Measurements from ENCODE around the gene PRR22. TPM values are rescaled to one million over a fixed set of nuclear protein-coding genes. Genes with fewer than 3 reads are reported as not detected.
"Not testable (repeated sequence)": the region's sequence is repeated elsewhere in the genome, so short reads cannot be mapped to it uniquely, and the experiment has no call there.

The PRR22 gene
- total and polyA plus RNA-seq, 2 donors (not counting 1 experiment from before 2014, with no cell fraction given) = 3.4 to 5.6 TPM

- DNase-seq (no peak), ATAC-seq (ENCODE audit: low read depth) (no peak)
- Histone ChIP-seq H3K27me3 (replicated peaks in 1 of 4; ENCODE audit: control extremely low read depth in 1 of 4, control insufficient read depth in 3 of 4, insufficient read depth in 4 of 4, low read length in 3 of 4) (no peaks in the 10 kb centered on the region), H3K4me3 (ENCODE audit: control extremely low read depth in 1 of 5, extremely low read depth in 1 of 5, insufficient read depth in 1 of 5, low read depth in 2 of 5, low read length in 4 of 5) (no peak overlapping the region), H3K36me3 (replicated peaks in 1 of 2; ENCODE audit: control extremely low read depth in 1 of 2, control insufficient read depth in 1 of 2, extremely low read depth in 1 of 2, insufficient read depth in 2 of 2, low read length in 1 of 2) (peaks cover 0 to 36% of the 10 kb centered on the region in 2 experiments), H3K9ac (ENCODE audit: low read length) (no peak overlapping the region), H3K27ac (ENCODE audit: low read length in 2 of 2) (no peak overlapping the region), H3K79me2 (ENCODE audit: control insufficient read depth, insufficient read depth, low read length) (peaks cover 7% of the 10 kb centered on the region), H3K4me1 (ENCODE audit: control insufficient read depth in 2 of 2, insufficient read depth in 2 of 2, low read length in 2 of 2) (no peaks in the 10 kb centered on the region), H3K4me2 (replicated peaks; ENCODE audit: low read depth, low read length, poor library complexity, severe bottlenecking) (no peak overlapping the region), H2AFZ (ENCODE audit: insufficient read depth, low read depth, low read length, poor library complexity, severe bottlenecking) (no peak overlapping the region), H4K20me1 (ENCODE audit: control insufficient read depth, insufficient read depth, low read length, poor library complexity, severe bottlenecking) (peaks cover 8% of the 10 kb centered on the region), H3K9me3 (ENCODE audit: control extremely low read depth in 1 of 3, control insufficient read depth in 2 of 3, insufficient read depth in 1 of 3, low read length in 2 of 3) (no peaks in the 10 kb centered on the region)
- no peak overlapping the region for H3K4me3 Mint-ChIP-seq
- ChIA-PET POLR2A (no interaction called here), CTCF (no interaction called here)
- no peak overlapping the region for H3K27ac Mint-ChIP-seq
- TF ChIP-seq EZH2 (IDR thresholded peaks at IDR 0.05; ENCODE audit: borderline replicate concordance, insufficient read depth, low read depth, low read length, poor library complexity, severe bottlenecking) (no peak), CTCF (IDR thresholded peaks at IDR 0.05) (no peak)
- 93% methylated on average over 43 of the region's 48 CpGs for WGBS (ENCODE audit: insufficient coverage)
- intact Hi-C loops (cut with micrococcal nuclease) = no loop called here
- no peaks in the 10 kb centered on the region for H3K4me1 Mint-ChIP-seq
- H3K9me3 Mint-ChIP-seq (ENCODE audit: insufficient read depth) = no peaks in the 10 kb centered on the region
- H3K27me3 Mint-ChIP-seq = no peaks in the 10 kb centered on the region
These were observed 1.3 kb downstream of the PRR22 start for GRCh38 chr19:5782945-5783919.

DNA sequence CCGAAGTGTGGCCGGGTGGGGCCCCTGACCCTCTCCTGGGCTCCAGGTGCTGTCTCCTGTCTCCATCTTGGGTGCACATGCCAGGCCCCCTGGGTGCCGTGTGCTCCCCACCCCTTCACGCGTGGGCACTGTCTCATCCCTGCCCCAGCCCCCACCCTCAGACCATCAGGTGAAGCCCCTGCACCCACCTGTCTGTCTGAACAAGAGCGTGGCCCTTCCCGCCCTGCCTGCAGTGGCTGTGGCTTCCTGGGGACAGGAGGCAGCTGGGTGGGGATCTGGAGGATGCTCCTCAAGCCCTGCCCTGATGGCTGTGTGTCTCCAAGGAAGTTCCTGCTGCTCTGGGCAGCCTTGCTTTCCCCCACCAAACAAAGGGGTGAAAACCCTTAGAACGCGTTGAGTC, 2.2 kb downstream of the PRR22 start:
- Histone ChIP-seq H3K9me3 (ENCODE audit: control extremely low read depth in 1 of 3, control insufficient read depth in 2 of 3, insufficient read depth in 1 of 3, low read length in 2 of 3) (no peaks in the 10 kb centered on the region), H2AFZ (ENCODE audit: insufficient read depth, low read depth, low read length, poor library complexity, severe bottlenecking) (no peak overlapping the region), H3K27ac (ENCODE audit: low read length in 2 of 2) (no peak overlapping the region), H3K36me3 (replicated peaks in 1 of 2; ENCODE audit: control extremely low read depth in 1 of 2, control insufficient read depth in 1 of 2, extremely low read depth in 1 of 2, insufficient read depth in 2 of 2, low read length in 1 of 2) (peaks cover 0 to 27% of the 10 kb centered on the region in 2 experiments), H3K9ac (ENCODE audit: low read length) (no peak overlapping the region), H3K27me3 (replicated peaks in 1 of 4; ENCODE audit: control extremely low read depth in 1 of 4, control insufficient read depth in 3 of 4, insufficient read depth in 4 of 4, low read length in 3 of 4) (no peaks in the 10 kb centered on the region), H3K4me1 (ENCODE audit: control insufficient read depth in 2 of 2, insufficient read depth in 2 of 2, low read length in 2 of 2) (no peaks in the 10 kb centered on the region), H3K4me3 (ENCODE audit: control extremely low read depth in 1 of 5, extremely low read depth in 1 of 5, insufficient read depth in 1 of 5, low read depth in 2 of 5, low read length in 4 of 5) (no peak overlapping the region), H3K4me2 (replicated peaks; ENCODE audit: low read depth, low read length, poor library complexity, severe bottlenecking) (no peak overlapping the region), H3K79me2 (ENCODE audit: control insufficient read depth, insufficient read depth, low read length) (peaks cover 3% of the 10 kb centered on the region), H4K20me1 (ENCODE audit: control insufficient read depth, insufficient read depth, low read length, poor library complexity, severe bottlenecking) (no peaks in the 10 kb centered on the region)
- ChIA-PET POLR2A (no interaction called here), CTCF (no interaction called here)
- WGBS (ENCODE audit: insufficient coverage) = 100% methylated on average over 5 of the region's 9 CpGs
- no peaks in the 10 kb centered on the region for H3K9me3 Mint-ChIP-seq (ENCODE audit: insufficient read depth)
- no peak for DNase-seq
- no peak for ATAC-seq (ENCODE audit: low read depth)
- TF ChIP-seq CTCF (IDR thresholded peaks at IDR 0.05) (no peak), EZH2 (IDR thresholded peaks at IDR 0.05; ENCODE audit: borderline replicate concordance, insufficient read depth, low read depth, low read length, poor library complexity, severe bottlenecking) (no peak)
- H3K4me3 Mint-ChIP-seq = no peak overlapping the region
- no peak overlapping the region for H3K27ac Mint-ChIP-seq
- H3K4me1 Mint-ChIP-seq = no peaks in the 10 kb centered on the region
- H3K27me3 Mint-ChIP-seq = no peaks in the 10 kb centered on the region
- intact Hi-C loops (cut with micrococcal nuclease) = no loop called here

DNA sequence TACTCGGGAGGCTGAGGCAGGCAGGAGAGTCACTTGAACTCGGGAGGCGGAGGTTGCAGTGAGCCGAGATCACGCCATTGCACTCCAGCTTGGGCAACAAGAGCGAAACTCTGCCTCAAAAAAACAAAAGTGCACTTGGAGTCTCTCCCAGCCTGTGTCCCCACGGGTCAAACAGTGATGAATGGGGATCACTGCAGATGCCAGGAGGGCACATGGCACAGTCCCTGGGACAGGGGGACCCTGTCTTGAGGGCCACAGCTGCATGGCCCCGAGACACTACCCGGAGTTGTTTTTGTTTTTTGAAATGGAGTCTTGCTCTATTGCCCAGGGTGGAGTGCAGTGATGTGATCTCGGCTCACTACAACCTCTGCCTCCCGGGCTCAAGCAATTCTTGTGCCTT, 3.6 kb downstream of the PRR22 start:
- H3K4me1 ChIP-seq (ENCODE audit: control insufficient read depth in 2 of 2, insufficient read depth in 2 of 2, low read length in 2 of 2); H3K9me3 Mint-ChIP-seq (ENCODE audit: insufficient read depth); H3K4me3 Mint-ChIP-seq; H3K27me3 ChIP-seq (replicated peaks in 1 of 4; ENCODE audit: control extremely low read depth in 1 of 4, control insufficient read depth in 3 of 4, insufficient read depth in 4 of 4, low read length in 3 of 4); H3K27ac Mint-ChIP-seq; H3K4me1 Mint-ChIP-seq; DNase-seq; H3K4me3 ChIP-seq (ENCODE audit: control extremely low read depth in 1 of 5, extremely low read depth in 1 of 5, insufficient read depth in 1 of 5, low read depth in 2 of 5, low read length in 4 of 5); H3K27me3 Mint-ChIP-seq; H3K9ac ChIP-seq (ENCODE audit: low read length); ATAC-seq (ENCODE audit: low read depth); intact Hi-C loops (cut with micrococcal nuclease); H2AFZ ChIP-seq (ENCODE audit: insufficient read depth, low read depth, low read length, poor library complexity, severe bottlenecking); H3K27ac ChIP-seq (ENCODE audit: low read length in 2 of 2); H4K20me1 ChIP-seq (ENCODE audit: control insufficient read depth, insufficient read depth, low read length, poor library complexity, severe bottlenecking); H3K9me3 ChIP-seq (ENCODE audit: control extremely low read depth in 1 of 3, control insufficient read depth in 2 of 3, insufficient read depth in 1 of 3, low read length in 2 of 3); H3K4me2 ChIP-seq (replicated peaks; ENCODE audit: low read depth, low read length, poor library complexity, severe bottlenecking); H3K79me2 ChIP-seq (ENCODE audit: control insufficient read depth, insufficient read depth, low read length): not testable (repeated sequence)
- peaks cover 0 to 15% of the 10 kb centered on the region in 2 experiments for H3K36me3 ChIP-seq (replicated peaks in 1 of 2; ENCODE audit: control extremely low read depth in 1 of 2, control insufficient read depth in 1 of 2, extremely low read depth in 1 of 2, insufficient read depth in 2 of 2, low read length in 1 of 2)
- WGBS (ENCODE audit: insufficient coverage) = 97% methylated on average over 10 of the region's 11 CpGs
- POLR2A ChIA-PET = interaction anchor here (0.6 to 0.7 kb wide), 2 partner anchors 138 to 244 kb away, joined by 3 read pairs; no protein-coding TSS in a partner anchor
- CTCF ChIA-PET = interaction anchor here (0.7 kb wide), 1 partner anchor 14 kb away, joined by 4 read pairs; no protein-coding TSS in a partner anchor
